ENCODE results near the gene PET117. TPM values are rescaled to one million over a fixed set of nuclear protein-coding genes. Genes with fewer than 3 reads are reported as not detected.

The PET117 gene
- total RNA-seq, 3 donors from 2014 or later (not counting 1 experiment from before 2014, with no cell fraction given) = 7.0 to 11.7 (median 10.4) TPM

DNA sequence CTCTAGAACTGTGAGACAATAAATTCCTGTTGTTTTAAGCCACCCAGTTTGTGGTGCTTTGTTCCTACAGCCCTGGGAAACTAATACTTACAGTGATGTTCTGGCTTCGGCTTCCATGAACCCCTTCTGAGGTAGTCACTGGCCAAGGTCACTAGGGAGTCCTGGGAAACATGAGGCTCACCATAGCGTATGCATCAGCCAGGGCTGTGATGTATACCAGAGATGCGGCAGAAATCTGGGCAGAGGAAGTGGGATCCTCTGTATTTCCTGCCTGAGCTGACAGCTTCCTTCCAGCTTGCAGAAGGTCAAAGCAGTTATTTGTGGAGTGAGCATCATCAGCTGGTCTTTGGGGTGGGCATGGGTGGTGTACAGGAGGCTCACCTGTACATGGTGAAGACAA is 27.9 kb downstream of the PET117 start:
- Mint-ChIP-seq H3K4me3 (no peak overlapping the region), H3K36me3 (peaks cover 43% of the 10 kb centered on the region), H3K4me1 (peaks cover 44 to 48% of the 10 kb centered on the region in 2 donors), H3K27ac (peak overlapping the region in 1 of 2 donors; percentile 75), H3K27me3 (ENCODE audit: low read depth in 2 of 2) (no peaks in the 10 kb centered on the region), H3K9me3 (no peaks in the 10 kb centered on the region)
- WGBS (ENCODE audit: insufficient coverage) = 51% methylated on average over 3 of the region's 3 CpGs
- H3K27ac ChIP-seq (ENCODE audit: low read length) = no peak overlapping the region
- H3K4me1 ChIP-seq (ENCODE audit: control insufficient read depth, insufficient read depth, low read length) = peaks cover 8% of the 10 kb centered on the region
- ATAC-seq (no peak), DNase-seq (no peak)
- H3K9me3 ChIP-seq (ENCODE audit: control insufficient read depth, insufficient read depth, low read length) = no peaks in the 10 kb centered on the region
- H3K36me3 ChIP-seq (ENCODE audit: control insufficient read depth, insufficient read depth, low read length) = peaks cover 41% of the 10 kb centered on the region
- H3K4me3 ChIP-seq (ENCODE audit: low read length) = no peak overlapping the region
- intact Hi-C loops (cut with micrococcal nuclease) = no loop called here
- TF ChIP-seq, protein P1, sequence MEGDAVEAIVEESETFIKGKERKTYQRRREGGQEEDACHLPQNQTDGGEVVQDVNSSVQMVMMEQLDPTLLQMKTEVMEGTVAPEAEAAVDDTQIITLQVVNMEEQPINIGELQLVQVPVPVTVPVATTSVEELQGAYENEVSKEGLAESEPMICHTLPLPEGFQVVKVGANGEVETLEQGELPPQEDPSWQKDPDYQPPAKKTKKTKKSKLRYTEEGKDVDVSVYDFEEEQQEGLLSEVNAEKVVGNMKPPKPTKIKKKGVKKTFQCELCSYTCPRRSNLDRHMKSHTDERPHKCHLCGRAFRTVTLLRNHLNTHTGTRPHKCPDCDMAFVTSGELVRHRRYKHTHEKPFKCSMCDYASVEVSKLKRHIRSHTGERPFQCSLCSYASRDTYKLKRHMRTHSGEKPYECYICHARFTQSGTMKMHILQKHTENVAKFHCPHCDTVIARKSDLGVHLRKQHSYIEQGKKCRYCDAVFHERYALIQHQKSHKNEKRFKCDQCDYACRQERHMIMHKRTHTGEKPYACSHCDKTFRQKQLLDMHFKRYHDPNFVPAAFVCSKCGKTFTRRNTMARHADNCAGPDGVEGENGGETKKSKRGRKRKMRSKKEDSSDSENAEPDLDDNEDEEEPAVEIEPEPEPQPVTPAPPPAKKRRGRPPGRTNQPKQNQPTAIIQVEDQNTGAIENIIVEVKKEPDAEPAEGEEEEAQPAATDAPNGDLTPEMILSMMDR (IDR thresholded peaks at IDR 0.05) = no peak
- no peaks in the 10 kb centered on the region for H3K27me3 ChIP-seq (ENCODE audit: control insufficient read depth, insufficient read depth, low read length)

DNA sequence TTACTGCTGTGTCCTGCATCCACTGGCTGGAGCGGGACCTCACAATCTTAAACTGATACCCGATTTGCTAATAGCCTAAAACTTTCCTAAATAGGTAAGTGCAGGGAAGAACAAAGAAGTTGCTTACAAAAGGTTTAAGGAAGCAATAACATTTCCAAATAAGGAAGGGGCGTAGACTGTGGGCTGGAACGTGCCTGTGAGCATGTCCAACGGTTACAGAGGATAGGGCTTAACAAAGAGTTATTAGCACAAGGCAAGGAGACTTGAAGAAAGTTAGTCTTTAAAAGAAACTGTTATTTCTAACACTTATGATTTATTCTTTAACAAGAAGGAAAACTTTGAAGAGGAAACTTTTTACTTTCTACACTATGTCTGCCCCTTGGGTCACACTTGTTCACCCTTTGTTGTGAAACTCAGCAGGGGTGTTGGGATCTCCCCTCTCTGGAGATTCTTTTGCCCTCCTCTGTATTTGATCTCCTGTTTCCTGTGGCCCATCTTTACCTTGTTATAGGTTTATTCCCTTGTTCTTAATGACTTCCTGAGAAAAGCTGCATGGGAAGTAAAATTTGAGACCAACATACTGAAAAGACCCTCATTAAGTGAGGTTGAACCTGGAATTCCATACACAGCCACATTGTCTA is 28.7 kb downstream of the PET117 start:
- no peaks in the 10 kb centered on the region for H3K9me3 ChIP-seq (ENCODE audit: control insufficient read depth, insufficient read depth, low read length)
- Mint-ChIP-seq H3K36me3 (peaks cover 43% of the 10 kb centered on the region), H3K9me3 (no peaks in the 10 kb centered on the region), H3K27me3 (ENCODE audit: low read depth in 2 of 2) (no peaks in the 10 kb centered on the region), H3K4me3 (no peak overlapping the region), H3K4me1 (peaks cover 44 to 53% of the 10 kb centered on the region in 2 donors), H3K27ac (peak overlapping the region; percentile 34 to 75)
- no peaks in the 10 kb centered on the region for H3K27me3 ChIP-seq (ENCODE audit: control insufficient read depth, insufficient read depth, low read length)
- peaks cover 8% of the 10 kb centered on the region for H3K4me1 ChIP-seq (ENCODE audit: control insufficient read depth, insufficient read depth, low read length)
- no peak overlapping the region for H3K4me3 ChIP-seq (ENCODE audit: low read length)
- ATAC-seq (no peak), DNase-seq (no peak)
- intact Hi-C loops (cut with micrococcal nuclease) = no loop called here
- H3K27ac ChIP-seq (ENCODE audit: low read length) = no peak overlapping the region
- H3K36me3 ChIP-seq (ENCODE audit: control insufficient read depth, insufficient read depth, low read length) = peaks cover 45% of the 10 kb centered on the region
- TF ChIP-seq, protein P1 (IDR thresholded peaks at IDR 0.05) = no peak
- 68% methylated on average over 3 of the region's 5 CpGs for WGBS (ENCODE audit: insufficient coverage)

DNA sequence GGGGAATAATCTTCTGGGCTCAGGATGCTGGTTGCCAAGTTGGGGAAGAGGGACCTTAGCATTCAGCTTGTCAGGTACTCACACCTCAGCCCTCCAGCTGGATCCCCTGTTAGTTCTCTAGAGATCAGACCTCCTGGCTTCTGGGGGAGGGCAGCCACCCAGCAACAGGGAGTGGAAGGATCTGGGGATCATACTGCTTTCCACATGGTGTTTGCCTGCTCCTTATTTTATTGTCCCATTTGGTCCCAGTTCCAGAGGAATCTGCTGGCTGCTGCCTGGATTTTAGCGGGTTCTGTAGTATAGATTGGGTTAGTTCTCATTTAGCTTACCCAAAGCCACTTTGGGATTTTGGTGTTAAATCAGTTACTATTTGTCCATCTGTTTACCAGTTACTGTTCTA is 29.3 kb downstream of the PET117 start:
- no peak overlapping the region for H3K4me3 Mint-ChIP-seq
- Histone ChIP-seq H3K9me3 (ENCODE audit: control insufficient read depth, insufficient read depth, low read length) (no peaks in the 10 kb centered on the region), H3K36me3 (ENCODE audit: control insufficient read depth, insufficient read depth, low read length) (peaks cover 40% of the 10 kb centered on the region), H3K4me3 (ENCODE audit: low read length) (no peak overlapping the region), H3K27me3 (ENCODE audit: control insufficient read depth, insufficient read depth, low read length) (no peaks in the 10 kb centered on the region), H3K27ac (ENCODE audit: low read length) (no peak overlapping the region), H3K4me1 (ENCODE audit: control insufficient read depth, insufficient read depth, low read length) (peaks cover 8% of the 10 kb centered on the region)
- intact Hi-C loops (cut with micrococcal nuclease) = no loop called here
- WGBS (ENCODE audit: insufficient coverage) = 100% methylated on average over 1 of the region's 1 CpG
- TF ChIP-seq, protein P1 (IDR thresholded peaks at IDR 0.05) = no peak
- H3K27me3 Mint-ChIP-seq (ENCODE audit: low read depth in 2 of 2) = no peaks in the 10 kb centered on the region
- no peak for DNase-seq
- H3K9me3 Mint-ChIP-seq = no peaks in the 10 kb centered on the region
- H3K36me3 Mint-ChIP-seq = peaks cover 37% of the 10 kb centered on the region
- ATAC-seq = no peak
- H3K27ac Mint-ChIP-seq = peak overlapping the region; percentile 34 to 75
- peaks cover 44 to 53% of the 10 kb centered on the region in 2 donors for H3K4me1 Mint-ChIP-seq

- Mint-ChIP-seq H3K4me1 (peaks cover 26 to 51% of the 10 kb centered on the region in 2 donors), H3K36me3 (peaks cover 14% of the 10 kb centered on the region)
Observed at GRCh38 chr20:18172379-18172778, 34.7 kb downstream of the PET117 start.

More at GRCh38 chr20:18172379-18172778, 34.7 kb downstream of the PET117 start:
- no peaks in the 10 kb centered on the region for H3K27me3 Mint-ChIP-seq (ENCODE audit: low read depth in 2 of 2)
- TF ChIP-seq, protein P1 (IDR thresholded peaks at IDR 0.05) = no peak
- no peaks in the 10 kb centered on the region for H3K9me3 Mint-ChIP-seq
- H3K27ac ChIP-seq (ENCODE audit: low read length) = no peak overlapping the region
- DNase-seq (no peak), ATAC-seq (no peak)
- intact Hi-C loops (cut with micrococcal nuclease) = no loop called here
- H3K36me3 ChIP-seq (ENCODE audit: control insufficient read depth, insufficient read depth, low read length) = peaks cover 23% of the 10 kb centered on the region
- H3K4me3 ChIP-seq (ENCODE audit: low read length) = no peak overlapping the region
- H3K27ac Mint-ChIP-seq = no peak overlapping the region
- no peaks in the 10 kb centered on the region for H3K27me3 ChIP-seq (ENCODE audit: control insufficient read depth, insufficient read depth, low read length)
- H3K4me3 Mint-ChIP-seq = no peak overlapping the region
- H3K4me1 ChIP-seq (ENCODE audit: control insufficient read depth, insufficient read depth, low read length) = no peaks in the 10 kb centered on the region
- no peaks in the 10 kb centered on the region for H3K9me3 ChIP-seq (ENCODE audit: control insufficient read depth, insufficient read depth, low read length)
- 92% methylated on average over 2 of the region's 2 CpGs for WGBS (ENCODE audit: insufficient coverage)
